H9 (cell line): ENCODE measurements around the gene TMEM127. TPM values are rescaled to one million over a fixed set of nuclear protein-coding genes. Genes with fewer than 3 reads are reported as not detected.

ENCODE experiments used
- DNase-seq: peaks from one replicate; pipeline ENCODE4 v3.0.0-alpha.2; 2017
- H2AFZ ChIP-seq: one replicate; pipeline ENCODE4 v1.6.1; 2013; ENCODE audit warnings: mild to moderate bottlenecking, low read length, control low read depth, moderate library complexity
- H2AK5ac ChIP-seq: 2 replicates; pipeline ENCODE4 v1.6.1; 2013; ENCODE audit warnings: low read length, control low read depth, mixed read lengths; ENCODE audit not compliant: insufficient read length
- H2BK120ac ChIP-seq: one replicate; pipeline ENCODE4 v1.6.1; 2013; ENCODE audit warnings: low read depth, mild to moderate bottlenecking, low read length, control low read depth, inconsistent platforms; ENCODE audit not compliant: poor library complexity, severe bottlenecking
- H2BK12ac ChIP-seq: 2 replicates; pipeline ENCODE4 v1.6.1; 2013; ENCODE audit warnings: low read length, control low read depth, mixed read lengths, low read depth; ENCODE audit not compliant: insufficient read length
- H2BK15ac ChIP-seq: 2 replicates; pipeline ENCODE4 v1.6.1; 2013; ENCODE audit warnings: low read depth, low read length, control low read depth
- H2BK20ac ChIP-seq: one replicate; pipeline ENCODE4 v1.6.1; 2013; ENCODE audit warnings: low read depth, mild to moderate bottlenecking, low read length, control low read depth, inconsistent platforms; ENCODE audit not compliant: poor library complexity, severe bottlenecking
- H2BK5ac ChIP-seq: 2 replicates; pipeline ENCODE4 v1.6.1; 2013; ENCODE audit warnings: low read length, control low read depth, mixed read lengths; ENCODE audit not compliant: insufficient read length
- H3K14ac ChIP-seq: 2 replicates; pipeline ENCODE4 v1.6.1; 2013; ENCODE audit warnings: low read length, control low read depth; ENCODE audit not compliant: insufficient read depth
- H3K18ac ChIP-seq: 2 replicates; pipeline ENCODE4 v1.6.1; 2013; ENCODE audit warnings: low read depth, mild to moderate bottlenecking, mixed read lengths, low read length, control low read depth; ENCODE audit not compliant: insufficient read length
- H3K23ac ChIP-seq: 2 replicates; pipeline ENCODE4 v1.6.1; 2013; ENCODE audit warnings: low read length, control low read depth, mixed read lengths, low read depth; ENCODE audit not compliant: insufficient read length
- H3K23me2 ChIP-seq: 2 replicates; pipeline ENCODE4 v1.6.1; 2013; ENCODE audit warnings: low read depth, mild to moderate bottlenecking, mixed read lengths, low read length, control low read depth; ENCODE audit not compliant: insufficient read length, poor library complexity, severe bottlenecking
- H3K27ac ChIP-seq: 2 replicates; pipeline ENCODE4 v1.5.1; 2013; ENCODE audit warnings: low read length, control low read depth, mixed read lengths, low read depth; ENCODE audit not compliant: insufficient read length
- H3K27me3 ChIP-seq: 2 replicates; pipeline ENCODE4 v1.6.1; 2013; ENCODE audit warnings: low read length, control low read depth, inconsistent platforms; ENCODE audit not compliant: insufficient read depth
- H3K4ac ChIP-seq: 2 replicates; pipeline ENCODE4 v1.6.1; 2013; ENCODE audit warnings: low read depth, mild to moderate bottlenecking, control low read depth, inconsistent platforms, low read length, moderate library complexity
- H3K4me1 ChIP-seq: 2 replicates; pipeline ENCODE4 v1.6.1; 2013; ENCODE audit warnings: low read length, control low read depth, inconsistent platforms; ENCODE audit not compliant: insufficient read depth
- H3K4me2 ChIP-seq: 2 replicates; pipeline ENCODE4 v1.6.1; 2013; ENCODE audit warnings: low read length, control low read depth, mixed read lengths; ENCODE audit not compliant: insufficient read length, insufficient read depth
- H3K56ac ChIP-seq: 2 replicates; pipeline ENCODE4 v1.6.1; 2013; ENCODE audit warnings: low read depth, mild to moderate bottlenecking, mixed read lengths, low read length, control low read depth; ENCODE audit not compliant: insufficient read length
- H3K79me1 ChIP-seq: 2 replicates; pipeline ENCODE4 v1.6.1; 2013; ENCODE audit warnings: low read depth, mild to moderate bottlenecking, moderate library complexity, low read length, control low read depth, inconsistent platforms; ENCODE audit not compliant: insufficient read depth, poor library complexity, severe bottlenecking
- H3K79me2 ChIP-seq: 2 replicates; pipeline ENCODE4 v1.6.1; 2013; ENCODE audit warnings: low read length, control low read depth, inconsistent platforms; ENCODE audit not compliant: insufficient read depth
- H3K9ac ChIP-seq: 2 replicates; pipeline ENCODE4 v1.6.1; 2013; ENCODE audit warnings: low read length, control low read depth, mixed read lengths; ENCODE audit not compliant: insufficient read length; ENCODE audit errors: extremely low read depth
- H3K9me3 ChIP-seq: one replicate; pipeline ENCODE4 v1.6.1; 2013; ENCODE audit warnings: low read depth, low read length, inconsistent platforms; ENCODE audit not compliant: control insufficient read depth
- H3T11ph ChIP-seq: one replicate; pipeline ENCODE4 v1.6.1; 2013; ENCODE audit warnings: mild to moderate bottlenecking, low read length, control low read depth, inconsistent platforms
- H4K20me1 ChIP-seq: one replicate; pipeline ENCODE4 v1.6.1; 2013; ENCODE audit not compliant: control insufficient read depth, insufficient read length, insufficient read depth
- H4K5ac ChIP-seq: 2 replicates; pipeline ENCODE4 v1.6.1; 2013; ENCODE audit warnings: low read depth, mild to moderate bottlenecking, mixed read lengths, low read length, control low read depth; ENCODE audit not compliant: insufficient read length
- H4K8ac ChIP-seq: replicated peaks from 2 replicates; pipeline ENCODE4 v1.6.1; 2013; ENCODE audit warnings: low read length, control low read depth, mixed read lengths, low read depth; ENCODE audit not compliant: insufficient read length
- H4K91ac ChIP-seq: 2 replicates; pipeline ENCODE4 v1.6.1; 2013; ENCODE audit warnings: low read depth, mild to moderate bottlenecking, moderate library complexity, mixed read lengths, low read length, control low read depth; ENCODE audit not compliant: insufficient read length
- H3K27ac Mint-ChIP-seq, 3 experiments: 2 replicates in 2 of 3; 3 replicates in 1 of 3; pipeline ENCODE4 v1.8.0; 2020 to 2021; ENCODE audit warnings: mixed read lengths in 3 of 3, mild to moderate bottlenecking in 1 of 3, moderate library complexity in 1 of 3
- H3K27me3 Mint-ChIP-seq: 2 replicates; pipeline ENCODE4 v1.8.0; 2021; ENCODE audit warnings: low read depth, mild to moderate bottlenecking, moderate library complexity, mixed read lengths
- H3K36me3 Mint-ChIP-seq, 3 experiments: 2 replicates in 2 of 3; 3 replicates in 1 of 3; pipeline ENCODE4 v1.8.0; 2020 to 2021; ENCODE audit warnings: low read depth in 3 of 3, mixed read lengths in 3 of 3; ENCODE audit not compliant: insufficient read depth in 1 of 3
- H3K4me1 Mint-ChIP-seq, 2 experiments: 2 replicates each; pipeline ENCODE4 v1.8.0; 2020; ENCODE audit warnings: mixed read lengths in 2 of 2
- H3K4me3 Mint-ChIP-seq, 2 experiments: 2 replicates in 1 of 2; 3 replicates in 1 of 2; pipeline ENCODE4 v1.8.0; 2020 to 2021; ENCODE audit warnings: mild to moderate bottlenecking in 2 of 2, mixed read lengths in 2 of 2, moderate library complexity in 1 of 2
- H3K9me3 Mint-ChIP-seq, 2 experiments: 2 replicates in 1 of 2; 3 replicates in 1 of 2; pipeline ENCODE4 v1.8.0; 2020; ENCODE audit warnings: mild to moderate bottlenecking in 2 of 2, mixed read lengths in 2 of 2, moderate library complexity in 1 of 2
- WGBS: extraction: QIAGEN DNeasy Blood & Tissue Kit; methylation state at CpG from one replicate; pipeline ENCODE4 v1.1.7; 2013; ENCODE audit warnings: missing lambda C conversion rate, low lambda C conversion rate, mixed read lengths; ENCODE audit not compliant: insufficient read length; ENCODE audit errors: extremely low coverage; 5-methylcytosine and 5-hydroxymethylcytosine counted together
- total RNA-seq: library from RNA; stranded (reverse); gene quantifications from 2 replicates; pipeline ENCODE4 v1.2.1, GENCODE V29; 2021
- TF ChIP-seq, protein P1 (sequence below): fragments of 200-600 bp; sonication (generic); conservative IDR thresholded peaks from 3 replicates; pipeline ENCODE4 v1.8.0; 2021; ENCODE audit warnings: antibody characterized with exemption, mild to moderate bottlenecking

The TMEM127 gene
- total RNA-seq, 1 experiment from 2014 or later = 30.1 TPM

DNA sequence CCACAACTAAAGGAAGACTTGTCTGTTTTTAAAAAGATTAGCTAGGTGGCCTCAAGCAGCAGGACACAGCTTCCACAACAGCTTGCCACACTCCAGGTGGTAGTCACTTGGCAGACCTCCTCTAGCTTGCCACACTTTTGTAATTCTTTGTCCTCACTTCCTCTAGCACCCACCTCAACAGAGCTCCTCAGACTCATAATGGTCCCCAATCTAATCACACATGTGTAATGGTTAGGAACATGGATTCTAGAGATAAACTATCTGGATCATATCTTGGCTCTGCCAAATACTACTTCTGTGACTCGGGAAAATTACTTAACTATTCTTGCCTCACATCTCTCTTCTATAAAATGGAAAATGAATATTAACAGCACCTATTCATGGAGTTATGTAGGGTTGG, 36.1 kb upstream of the TMEM127 start:
- Histone ChIP-seq H3K27ac (no peak overlapping the region), H3K4me2 (no peak overlapping the region), H3K56ac (no peak overlapping the region), H2AFZ (no peak overlapping the region), H3K4me1 (peaks cover 3% of the 10 kb centered on the region; the same call in 1 of the 2 replicates), H3K9me3 (no peaks in the 10 kb centered on the region), H3T11ph (no peak overlapping the region), H3K23me2 (peaks cover 9% of the 10 kb centered on the region), H2BK5ac (no peak overlapping the region), H3K79me1 (no peaks in the 10 kb centered on the region), H4K8ac (no peak overlapping the region), H3K14ac (no peak overlapping the region), H3K4ac (no peak overlapping the region), H2BK12ac (no peak overlapping the region), H3K23ac (no peak overlapping the region), H2AK5ac (no peak overlapping the region), H3K18ac (no peak overlapping the region), H4K91ac (no peak overlapping the region), H2BK15ac (no peak overlapping the region), H4K5ac (no peak overlapping the region), H4K20me1 (no peaks in the 10 kb centered on the region), H2BK120ac (no peak overlapping the region), H3K9ac (no peak overlapping the region), H3K79me2 (peaks cover 5% of the 10 kb centered on the region; the same call in 1 of the 2 replicates), H3K27me3 (no peaks in the 10 kb centered on the region), H2BK20ac (no peak overlapping the region)
- H3K36me3 Mint-ChIP-seq = peaks cover 60 to 76% (median 72%) of the 10 kb centered on the region in 3 experiments; a peak in 6 of 7 replicates
- no CpG with 5 or more reads among the region's 1 CpG for WGBS
- no peak overlapping the region for H3K4me3 Mint-ChIP-seq
- TF ChIP-seq, protein P1, sequence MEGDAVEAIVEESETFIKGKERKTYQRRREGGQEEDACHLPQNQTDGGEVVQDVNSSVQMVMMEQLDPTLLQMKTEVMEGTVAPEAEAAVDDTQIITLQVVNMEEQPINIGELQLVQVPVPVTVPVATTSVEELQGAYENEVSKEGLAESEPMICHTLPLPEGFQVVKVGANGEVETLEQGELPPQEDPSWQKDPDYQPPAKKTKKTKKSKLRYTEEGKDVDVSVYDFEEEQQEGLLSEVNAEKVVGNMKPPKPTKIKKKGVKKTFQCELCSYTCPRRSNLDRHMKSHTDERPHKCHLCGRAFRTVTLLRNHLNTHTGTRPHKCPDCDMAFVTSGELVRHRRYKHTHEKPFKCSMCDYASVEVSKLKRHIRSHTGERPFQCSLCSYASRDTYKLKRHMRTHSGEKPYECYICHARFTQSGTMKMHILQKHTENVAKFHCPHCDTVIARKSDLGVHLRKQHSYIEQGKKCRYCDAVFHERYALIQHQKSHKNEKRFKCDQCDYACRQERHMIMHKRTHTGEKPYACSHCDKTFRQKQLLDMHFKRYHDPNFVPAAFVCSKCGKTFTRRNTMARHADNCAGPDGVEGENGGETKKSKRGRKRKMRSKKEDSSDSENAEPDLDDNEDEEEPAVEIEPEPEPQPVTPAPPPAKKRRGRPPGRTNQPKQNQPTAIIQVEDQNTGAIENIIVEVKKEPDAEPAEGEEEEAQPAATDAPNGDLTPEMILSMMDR = no peak
- H3K4me1 Mint-ChIP-seq = peaks cover 19 to 21% of the 10 kb centered on the region in 2 experiments
- no peak overlapping the region for H3K27ac Mint-ChIP-seq
- DNase-seq = no peak
- no peaks in the 10 kb centered on the region for H3K27me3 Mint-ChIP-seq
- no peaks in the 10 kb centered on the region; a peak in 1 of 5 replicates for H3K9me3 Mint-ChIP-seq
